ENCODE data around the gene C1QL1. TPM values are rescaled to one million over a fixed set of nuclear protein-coding genes. Genes with fewer than 3 reads are reported as not detected.
"Not testable (repeated sequence)": the region's sequence is repeated elsewhere in the genome, so short reads cannot be mapped to it uniquely, and the experiment has no call there.

C1QL1 gene
- total and polyA plus RNA-seq, 2 experiments from 2014 or later: 0.14 to 0.86 TPM

DNA sequence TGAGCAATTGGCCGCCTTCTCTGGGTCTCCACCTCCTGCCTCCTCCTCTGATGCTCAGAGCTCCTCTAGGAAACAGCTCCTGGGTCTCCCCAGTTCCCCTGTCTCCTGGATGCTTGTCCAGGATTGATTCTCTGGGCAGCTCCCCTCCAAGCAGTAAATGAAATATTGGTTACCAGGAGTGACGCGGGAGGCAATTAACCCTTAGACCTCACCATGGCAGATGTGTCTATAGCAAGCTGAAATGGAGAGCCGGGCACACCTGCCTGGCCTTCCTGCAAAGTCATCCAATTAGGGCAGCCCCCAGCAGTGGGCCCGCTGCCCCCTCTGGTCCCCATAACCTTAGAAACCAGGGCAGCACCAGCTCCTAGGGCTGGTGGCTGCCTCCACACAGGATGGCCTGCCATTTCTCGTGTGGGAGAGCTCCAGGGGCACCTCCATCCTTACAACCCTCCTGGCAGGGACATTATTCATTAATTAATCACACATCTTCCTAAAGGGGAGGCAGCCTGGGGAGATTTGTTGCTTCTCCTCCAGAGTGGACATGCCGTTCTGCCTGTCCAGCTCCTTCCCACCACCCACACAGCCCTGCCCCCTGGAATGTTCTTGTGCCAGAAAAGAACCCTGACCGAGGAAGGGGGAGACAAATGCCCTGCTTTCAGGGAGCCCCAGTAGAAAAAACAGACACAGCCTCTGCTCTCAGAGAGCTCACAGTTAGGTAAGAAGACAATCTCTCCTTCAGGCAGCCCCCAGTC lies 12.3 kb downstream of the C1QL1 start:
- H4K20me1 ChIP-seq (ENCODE audit: insufficient read depth): no peaks in the 10 kb centered on the region

DNA sequence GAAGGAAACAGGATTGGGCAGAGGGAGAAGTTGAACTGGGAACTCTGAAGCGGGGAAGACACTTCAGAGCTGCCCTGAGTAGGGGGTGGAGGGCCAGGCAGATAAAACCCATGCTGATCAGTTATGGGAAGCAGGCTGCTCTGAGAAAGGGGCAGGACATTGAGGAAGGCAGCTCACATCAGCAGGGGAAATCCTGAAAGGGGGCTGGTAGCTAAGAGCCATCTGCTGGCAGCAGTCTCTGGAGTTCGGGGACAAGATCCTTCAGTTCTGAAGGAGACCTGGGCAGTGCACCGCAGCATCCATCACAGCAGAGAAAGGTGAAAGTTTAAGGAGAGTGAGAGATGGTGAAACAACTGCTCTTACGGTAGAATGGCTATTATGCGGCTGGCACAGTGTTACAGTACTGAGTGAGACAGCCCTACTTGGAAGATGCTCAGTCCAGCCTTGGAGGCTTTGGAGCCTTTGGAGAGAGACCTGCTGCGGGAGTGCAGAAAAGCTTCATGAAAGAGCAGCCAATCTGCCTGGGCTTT lies 15.1 kb downstream of the C1QL1 start:
- Histone ChIP-seq H3K9me2 (ENCODE audit: insufficient read depth) (no peaks in the 10 kb centered on the region), H3K27ac (no peak overlapping the region), H3K4me1 (ENCODE audit: insufficient read depth) (no peaks in the 10 kb centered on the region), H3K27me3 (replicated peaks; ENCODE audit: insufficient read depth) (no peaks in the 10 kb centered on the region), H3F3A (ENCODE audit: insufficient read depth) (no peaks in the 10 kb centered on the region), H3K79me2 (ENCODE audit: insufficient read depth) (no peaks in the 10 kb centered on the region), H3K9ac (no peak overlapping the region), H3K4me2 (ENCODE audit: unreplicated experiment) (no peak overlapping the region), H3K9me3 (ENCODE audit: low read depth) (no peaks in the 10 kb centered on the region), H2AFZ (no peak overlapping the region), H3K36me3 (ENCODE audit: low read depth) (no peaks in the 10 kb centered on the region), H3K4me3 (no peak overlapping the region), H4K20me1 (ENCODE audit: insufficient read depth) (no peaks in the 10 kb centered on the region)
- TF ChIP-seq EZH2phosphoT487 (IDR thresholded peaks at IDR 0.05; ENCODE audit: insufficient read depth, low read depth) (no peak), EZH2 (IDR thresholded peaks at IDR 0.05; ENCODE audit: insufficient read depth, poor library complexity, severe bottlenecking) (no peak)
- WGBS, 2 experiments (ENCODE audit: low coverage in 1 of 2, low lambda C conversion rate in 2 of 2, missing lambda C conversion rate in 2 of 2): 39 to 54% methylated on average over 6 of the region's 6 CpGs
- no peak for DNase-seq
- in situ Hi-C loops (cut with MboI): no loop called here

More for the DNA sequence above, 12.3 kb downstream of the C1QL1 start:
- Histone ChIP-seq H3K4me1 (ENCODE audit: insufficient read depth) (no peaks in the 10 kb centered on the region), H3K79me2 (ENCODE audit: insufficient read depth) (no peaks in the 10 kb centered on the region), H3K27ac (no peak overlapping the region), H3K4me2 (ENCODE audit: unreplicated experiment) (no peak overlapping the region), H3K36me3 (ENCODE audit: low read depth) (no peaks in the 10 kb centered on the region), H3F3A (ENCODE audit: insufficient read depth) (no peaks in the 10 kb centered on the region), H3K9ac (no peak overlapping the region), H2AFZ (no peak overlapping the region), H3K27me3 (replicated peaks; ENCODE audit: insufficient read depth) (no peaks in the 10 kb centered on the region), H3K9me2 (ENCODE audit: insufficient read depth) (no peaks in the 10 kb centered on the region), H3K4me3 (no peak overlapping the region), H3K9me3 (ENCODE audit: low read depth) (no peaks in the 10 kb centered on the region)
- WGBS, 2 experiments (ENCODE audit: low coverage in 1 of 2, low lambda C conversion rate in 2 of 2, missing lambda C conversion rate in 2 of 2): 58 to 61% methylated on average over 8 of the region's 8 CpGs
- in situ Hi-C loops (cut with MboI): no loop called here
- no peak for TF ChIP-seq EZH2phosphoT487 (IDR thresholded peaks at IDR 0.05; ENCODE audit: insufficient read depth, low read depth)
- TF ChIP-seq EZH2 (IDR thresholded peaks at IDR 0.05; ENCODE audit: insufficient read depth, poor library complexity, severe bottlenecking): no peak
- no peak for DNase-seq

DNA sequence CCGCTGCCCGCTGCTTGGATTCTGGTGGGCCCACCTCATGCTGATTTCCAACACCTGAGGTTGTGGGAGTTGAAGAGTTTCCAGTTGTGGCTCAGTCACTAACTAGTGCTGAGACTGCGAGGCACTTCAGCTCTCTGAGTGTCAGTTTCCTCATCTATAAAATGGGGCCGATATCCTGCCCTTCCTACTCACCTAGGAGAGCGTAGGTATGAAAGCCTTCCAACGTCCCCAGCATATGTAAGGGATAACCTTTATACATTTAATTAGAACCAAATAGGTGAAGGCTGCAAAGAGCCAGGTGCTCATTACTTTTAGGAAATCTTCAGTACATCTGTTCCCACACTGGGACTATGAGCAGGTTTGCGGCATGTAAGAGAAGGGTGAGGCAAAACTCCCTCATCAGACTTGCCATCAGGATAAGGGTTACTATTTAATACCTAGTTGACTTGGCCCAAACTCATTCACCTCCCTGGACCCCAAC lies 19.7 kb downstream of the C1QL1 start:
- Histone ChIP-seq H3K9me2 (ENCODE audit: insufficient read depth) (no peaks in the 10 kb centered on the region), H3F3A (ENCODE audit: insufficient read depth) (no peaks in the 10 kb centered on the region), H2AFZ (peak overlapping the region; percentile 93), H3K9ac (peak overlapping the region; percentile 76), H3K9me3 (ENCODE audit: low read depth) (no peaks in the 10 kb centered on the region), H3K36me3 (ENCODE audit: low read depth) (no peaks in the 10 kb centered on the region), H3K4me1 (ENCODE audit: insufficient read depth) (no peaks in the 10 kb centered on the region), H3K4me2 (ENCODE audit: unreplicated experiment) (peak overlapping the region; percentile 89), H3K27ac (peak overlapping the region; percentile 52; the same call in 1 of the 2 replicates), H3K27me3 (replicated peaks; ENCODE audit: insufficient read depth) (no peaks in the 10 kb centered on the region), H4K20me1 (ENCODE audit: insufficient read depth) (no peaks in the 10 kb centered on the region), H3K4me3 (peak overlapping the region; percentile 84), H3K79me2 (ENCODE audit: insufficient read depth) (peaks cover 42% of the 10 kb centered on the region)
- no peak for TF ChIP-seq EZH2phosphoT487 (IDR thresholded peaks at IDR 0.05; ENCODE audit: insufficient read depth, low read depth)
- no peak for TF ChIP-seq EZH2 (IDR thresholded peaks at IDR 0.05; ENCODE audit: insufficient read depth, poor library complexity, severe bottlenecking)
- in situ Hi-C loops (cut with MboI): no loop called here
- DNase-seq: no peak
- WGBS, 2 experiments (ENCODE audit: low coverage in 1 of 2, low lambda C conversion rate in 2 of 2, missing lambda C conversion rate in 2 of 2): 57% methylated on average over 7 of the region's 7 CpGs

DNA sequence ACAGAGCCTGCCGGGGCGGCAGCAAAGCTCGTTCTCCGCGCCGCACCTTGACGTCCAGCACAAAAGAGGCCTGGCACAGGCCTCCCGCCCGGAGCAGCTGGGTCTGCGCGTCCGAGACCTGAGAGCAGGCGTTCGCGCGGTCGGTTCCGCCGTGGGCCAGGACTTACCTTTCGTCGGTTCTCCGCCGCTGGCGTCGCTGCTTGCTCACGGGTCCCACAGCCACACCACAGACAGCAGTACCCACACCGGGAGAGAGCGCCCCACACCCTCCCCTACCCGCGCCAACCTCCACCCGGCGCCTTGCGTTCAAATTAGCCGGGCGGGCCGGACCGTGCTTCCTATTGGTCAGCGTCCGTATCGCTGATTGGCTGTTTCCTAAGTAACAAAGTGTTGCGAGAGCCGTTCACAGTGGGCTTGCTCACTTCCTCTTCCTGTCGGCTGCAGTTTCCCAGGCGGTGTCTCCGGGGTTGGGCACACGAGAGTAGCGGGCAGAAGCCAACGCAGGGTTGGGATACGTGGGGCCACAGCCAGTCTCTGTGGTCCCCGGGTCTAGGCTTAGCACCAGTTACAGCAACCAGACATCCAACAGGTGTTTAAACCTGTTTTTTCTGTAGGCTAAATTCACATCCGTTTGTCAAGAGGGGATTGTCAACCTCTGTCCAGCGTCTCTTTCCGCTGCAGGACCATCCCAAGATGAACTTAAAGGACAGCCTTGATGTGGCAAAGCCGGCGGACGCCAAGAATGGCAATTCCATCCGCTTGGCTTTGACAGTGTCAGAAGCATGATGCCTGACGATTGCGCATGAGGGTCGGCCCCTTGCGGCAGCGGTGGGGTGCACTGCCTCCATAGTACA lies 20.4 kb downstream of the C1QL1 start, which contains the start of gene KIF18B:
KIF18B (minus strand) TSS at position 313 of the 854 bp plus-strand sequence. CDS start 11,429 bp downstream, outside the sequence.
- in situ Hi-C loops (cut with MboI): no loop called here
- H2AFZ ChIP-seq: peak within 1 kb of the TSS; percentile 93
- H3K9me3 ChIP-seq (ENCODE audit: low read depth): no peaks in the 10 kb centered on the region
- peaks cover 48% of the 10 kb centered on the region for H3K79me2 ChIP-seq (ENCODE audit: insufficient read depth)
- peak within 1 kb of the TSS; percentile 84 for H3K4me3 ChIP-seq
- H3F3A ChIP-seq (ENCODE audit: insufficient read depth): no peaks in the 10 kb centered on the region
- TF ChIP-seq EZH2 (IDR thresholded peaks at IDR 0.05; ENCODE audit: insufficient read depth, poor library complexity, severe bottlenecking): no peak
- no peak for TF ChIP-seq EZH2phosphoT487 (IDR thresholded peaks at IDR 0.05; ENCODE audit: insufficient read depth, low read depth)
- peak; percentile 98 for DNase-seq
- H3K4me1 ChIP-seq (ENCODE audit: insufficient read depth): no peaks in the 10 kb centered on the region
- WGBS, 2 experiments (ENCODE audit: low coverage in 1 of 2, low lambda C conversion rate in 2 of 2, missing lambda C conversion rate in 2 of 2): 2 to 3% methylated on average over 52 of the region's 62 CpGs
- H3K4me2 ChIP-seq (ENCODE audit: unreplicated experiment): peak within 1 kb of the TSS; percentile 89
- H3K27ac ChIP-seq: peak within 1 kb of the TSS; percentile 52
- H4K20me1 ChIP-seq (ENCODE audit: insufficient read depth): no peaks in the 10 kb centered on the region
- peak within 1 kb of the TSS; percentile 76 for H3K9ac ChIP-seq
- H3K36me3 ChIP-seq (ENCODE audit: low read depth): no peaks in the 10 kb centered on the region
- H3K9me2 ChIP-seq (ENCODE audit: insufficient read depth): no peaks in the 10 kb centered on the region
- no peaks in the 10 kb centered on the region for H3K27me3 ChIP-seq (replicated peaks; ENCODE audit: insufficient read depth)

DNA sequence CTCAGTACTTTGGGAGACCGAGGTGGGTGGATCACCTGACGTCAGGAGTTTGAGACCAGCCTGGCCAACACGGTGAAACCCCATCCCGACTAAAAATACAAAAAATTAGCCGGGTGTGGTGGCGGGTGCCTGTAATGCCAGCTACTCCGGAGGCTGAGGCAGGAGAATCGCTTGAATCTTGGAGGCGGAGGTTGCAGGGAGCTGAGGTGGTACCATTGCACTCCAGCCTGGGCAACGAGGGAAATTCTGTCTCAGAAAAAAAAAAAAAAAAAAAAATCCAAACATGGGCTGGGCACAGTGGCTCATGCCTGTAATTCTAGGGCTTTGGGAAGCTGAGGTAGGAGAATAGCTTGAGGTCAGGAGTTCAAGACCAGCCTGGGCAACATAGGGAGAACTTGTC lies 22.5 kb downstream of the C1QL1 start:
- H3K36me3 ChIP-seq (ENCODE audit: low read depth); H4K20me1 ChIP-seq (ENCODE audit: insufficient read depth); H3F3A ChIP-seq (ENCODE audit: insufficient read depth); H3K27me3 ChIP-seq (replicated peaks; ENCODE audit: insufficient read depth); H3K9me3 ChIP-seq (ENCODE audit: low read depth); H3K4me2 ChIP-seq (ENCODE audit: unreplicated experiment); H3K9ac ChIP-seq; H3K27ac ChIP-seq; H3K4me1 ChIP-seq (ENCODE audit: insufficient read depth); H3K9me2 ChIP-seq (ENCODE audit: insufficient read depth); in situ Hi-C loops (cut with MboI); DNase-seq: not testable (repeated sequence)
- Histone ChIP-seq H3K4me3 (peak overlapping the region; percentile 84), H3K79me2 (ENCODE audit: insufficient read depth) (peaks cover 67% of the 10 kb centered on the region), H2AFZ (peak overlapping the region; percentile 93; the same call in 1 of the 2 replicates)
- 89 to 92% methylated on average over 10 of the region's 10 CpGs for WGBS, 2 experiments (ENCODE audit: low coverage in 1 of 2, low lambda C conversion rate in 2 of 2, missing lambda C conversion rate in 2 of 2)
